SIG-M5 treated with dmso at 0.1 percent for 504 hours (cell line): Measurements from ENCODE around the gene PTPN9.
"Not testable (repeated sequence)": the region's sequence is repeated elsewhere in the genome, so short reads cannot be mapped to it uniquely, and the experiment has no call there.

ENCODE experiments used
- DNase-seq: peaks from one replicate; lab custom pipeline; 2025; ENCODE audit not compliant: unreplicated experiment; lab: John Stamatoyannopoulos, UW

Gene PTPN9

GRCh38 chr15:75578948-75579920 is at the start of gene PTPN9:
TSS of gene PTPN9 (minus strand) at chr15:75579315. CDS start at chr15:75578776, 539 bp downstream.
- DNase-seq, result peak; percentile 79

- DNase-seq, result peak; percentile 91
Observed at GRCh38 chr15:75625542-75626347, 46.6 kb upstream of the PTPN9 start, which contains the start of gene SNUPN. TSS of gene SNUPN (minus strand) at chr15:75625725. CDS start at chr15:75621051, 4,674 bp downstream.

GRCh38 chr15:75622505-75622904 is 43.4 kb upstream of the PTPN9 start:
- no peak for DNase-seq

GRCh38 chr15:75620841-75621391 is 41.8 kb upstream of the PTPN9 start:
- no peak for DNase-seq

- DNase-seq, result no peak
Observed at GRCh38 chr15:75620058-75620820, 41.1 kb upstream of the PTPN9 start.

- no peak for DNase-seq
Observed at GRCh38 chr15:75616766-75617165, 37.7 kb upstream of the PTPN9 start.

GRCh38 chr15:75606711-75607699 is 27.9 kb upstream of the PTPN9 start:
- DNase-seq, result no peak

GRCh38 chr15:75606026-75606425 is 26.9 kb upstream of the PTPN9 start:
- no peak for DNase-seq

GRCh38 chr15:75599401-75599800 is 20.3 kb upstream of the PTPN9 start:
- no peak for DNase-seq

GRCh38 chr15:75598361-75598760 is 19.2 kb upstream of the PTPN9 start:
- DNase-seq, result no peak

- peak; percentile 12 for DNase-seq
Observed at GRCh38 chr15:75597667-75598341, 18.7 kb upstream of the PTPN9 start.

GRCh38 chr15:75596703-75597345 is 17.7 kb upstream of the PTPN9 start:
- no peak for DNase-seq

- no peak for DNase-seq
Observed at GRCh38 chr15:75594276-75594675, 15.2 kb upstream of the PTPN9 start.

GRCh38 chr15:75591655-75592364 is 12.7 kb upstream of the PTPN9 start:
- DNase-seq, result no peak

GRCh38 chr15:75590239-75590638 is 11.1 kb upstream of the PTPN9 start:
- DNase-seq, result no peak

- no peak for DNase-seq
Observed at GRCh38 chr15:75589071-75589470, 10.0 kb upstream of the PTPN9 start.

- DNase-seq, result not testable (repeated sequence)
Observed at GRCh38 chr15:75586422-75586821, 7.3 kb upstream of the PTPN9 start.

GRCh38 chr15:75584121-75584520 is 5.0 kb upstream of the PTPN9 start:
- no peak for DNase-seq
